AG04449 (cell line): ENCODE data around the gene CPEB3.
"Not testable (repeated sequence)": the region's sequence is repeated elsewhere in the genome, so short reads cannot be mapped to it uniquely, and the experiment has no call there.

Experiments
- CTCF ChIA-PET: fragments of 350-600 bp; formaldehyde crosslinking; extraction: SDS; loops from one replicate; lab custom pipeline; 2021; ENCODE audit warnings: antibody characterized with exemption; lab: Yijun Ruan, JAX
- POLR2A ChIA-PET: fragments of 400-600, 350-600 bp; formaldehyde crosslinking; extraction: SDS; loops from one replicate; lab custom pipeline; 2020; ENCODE audit warnings: antibody characterized with exemption, inconsistent platforms; lab: Yijun Ruan, JAX
- DNase-seq: peaks from one replicate; pipeline ENCODE4 v3.0.0-alpha.2; 2010; ENCODE audit warnings: low read depth, low spot score
- H3K4me3 ChIP-seq: 2 replicates; pipeline ENCODE4 v1.5.1; 2011; ENCODE audit warnings: low read depth, mild to moderate bottlenecking, control low read depth, low read length
- TF ChIP-seq, protein P1 (sequence below): IDR thresholded peaks from one replicate; pipeline ENCODE4 v1.5.1; 2011; ENCODE audit warnings: mild to moderate bottlenecking, moderate library complexity, low read length, control low read depth, inconsistent platforms; ENCODE audit not compliant: insufficient read depth; ENCODE audit errors: missing control alignments

Gene CPEB3

DNA sequence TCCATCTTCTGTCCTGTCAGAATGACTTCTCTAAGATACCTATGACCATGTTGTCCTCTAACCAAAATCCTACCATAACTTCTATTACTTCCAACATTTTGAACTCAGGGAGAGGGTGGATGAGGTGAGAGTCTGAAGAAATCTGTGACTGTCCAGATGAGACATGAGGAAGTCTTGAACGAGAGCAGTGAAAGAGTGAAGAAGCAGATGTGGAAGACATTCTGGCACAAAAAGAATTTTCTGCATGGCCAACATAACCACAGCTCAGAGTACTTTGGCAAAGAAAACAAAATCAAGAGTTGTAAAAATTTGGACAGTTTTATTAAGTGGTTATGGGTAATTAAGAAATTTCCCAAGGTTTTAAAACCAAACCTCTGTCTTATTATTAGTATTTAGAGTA is 141.6 kb downstream of the CPEB3 start:
- no peak for DNase-seq
- H3K4me3 ChIP-seq, result no peak overlapping the region
- TF ChIP-seq, protein P1, sequence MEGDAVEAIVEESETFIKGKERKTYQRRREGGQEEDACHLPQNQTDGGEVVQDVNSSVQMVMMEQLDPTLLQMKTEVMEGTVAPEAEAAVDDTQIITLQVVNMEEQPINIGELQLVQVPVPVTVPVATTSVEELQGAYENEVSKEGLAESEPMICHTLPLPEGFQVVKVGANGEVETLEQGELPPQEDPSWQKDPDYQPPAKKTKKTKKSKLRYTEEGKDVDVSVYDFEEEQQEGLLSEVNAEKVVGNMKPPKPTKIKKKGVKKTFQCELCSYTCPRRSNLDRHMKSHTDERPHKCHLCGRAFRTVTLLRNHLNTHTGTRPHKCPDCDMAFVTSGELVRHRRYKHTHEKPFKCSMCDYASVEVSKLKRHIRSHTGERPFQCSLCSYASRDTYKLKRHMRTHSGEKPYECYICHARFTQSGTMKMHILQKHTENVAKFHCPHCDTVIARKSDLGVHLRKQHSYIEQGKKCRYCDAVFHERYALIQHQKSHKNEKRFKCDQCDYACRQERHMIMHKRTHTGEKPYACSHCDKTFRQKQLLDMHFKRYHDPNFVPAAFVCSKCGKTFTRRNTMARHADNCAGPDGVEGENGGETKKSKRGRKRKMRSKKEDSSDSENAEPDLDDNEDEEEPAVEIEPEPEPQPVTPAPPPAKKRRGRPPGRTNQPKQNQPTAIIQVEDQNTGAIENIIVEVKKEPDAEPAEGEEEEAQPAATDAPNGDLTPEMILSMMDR, result no peak
- ChIA-PET CTCF (no interaction called here), POLR2A (no interaction called here)

DNA sequence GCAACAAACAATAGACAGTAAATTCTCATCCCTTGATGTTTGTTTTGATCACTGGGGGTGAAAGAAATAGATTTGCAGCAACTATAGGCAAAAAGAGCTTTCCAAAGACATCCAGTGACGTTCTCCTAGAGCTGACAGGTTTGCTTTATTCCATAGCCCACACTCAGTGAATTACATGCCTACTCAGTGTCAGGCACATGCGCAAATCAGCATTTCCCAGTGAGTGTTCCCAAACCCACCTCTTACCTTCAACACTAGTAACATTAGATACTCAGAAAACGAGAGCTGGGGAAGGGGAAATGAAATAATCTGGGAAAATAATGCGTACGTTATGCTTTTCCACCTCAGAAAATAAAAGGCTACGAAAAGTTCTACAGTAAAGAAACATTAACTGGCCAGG is 144.1 kb downstream of the CPEB3 start:
- TF ChIP-seq, protein P1, result no peak
- ChIA-PET POLR2A (no interaction called here), CTCF (no interaction called here)
- no peak overlapping the region for H3K4me3 ChIP-seq
- DNase-seq, result no peak

DNA sequence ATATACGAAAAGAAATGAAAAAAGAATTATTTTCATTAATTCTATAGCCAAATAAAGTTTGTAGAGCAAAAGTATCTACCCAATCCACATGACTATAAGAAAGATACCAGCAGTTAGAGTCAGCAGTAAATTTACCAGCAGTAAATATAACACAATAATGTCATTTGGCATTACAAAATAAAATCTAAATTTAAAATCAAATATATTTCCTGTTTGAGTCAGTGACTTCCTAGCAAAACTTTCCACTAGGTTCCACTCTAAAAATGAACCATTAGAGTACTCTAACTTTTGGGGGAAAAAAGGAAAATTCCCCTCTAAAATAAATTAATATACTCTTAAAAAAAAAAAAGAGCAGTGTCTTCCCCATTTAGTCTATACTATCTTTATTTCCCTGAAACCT is 144.8 kb downstream of the CPEB3 start:
- H3K4me3 ChIP-seq, result no peak overlapping the region
- POLR2A ChIA-PET, result no interaction called here
- TF ChIP-seq, protein P1, result no peak
- DNase-seq, result no peak
- CTCF ChIA-PET, result no interaction called here

DNA sequence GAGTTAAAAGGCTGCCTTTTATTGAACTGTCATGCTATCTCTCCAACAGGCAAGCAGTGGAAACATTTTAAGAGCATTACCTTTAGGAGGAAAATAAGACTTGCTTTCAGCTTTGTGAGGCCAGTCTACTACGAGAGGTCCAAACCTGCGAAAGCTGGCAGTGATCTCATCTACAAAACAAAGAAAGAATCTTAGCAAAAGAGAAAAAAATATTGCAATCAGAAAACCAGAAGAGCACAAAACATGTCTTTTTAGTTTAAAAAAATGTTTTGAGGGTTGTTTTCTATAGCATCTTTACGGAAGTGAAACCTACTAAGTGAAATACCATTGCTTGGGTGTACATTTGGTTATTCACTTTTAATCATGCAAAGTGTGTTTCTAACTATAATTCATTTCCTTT is 147.9 kb downstream of the CPEB3 start:
- no peak for DNase-seq
- CTCF ChIA-PET, result no interaction called here
- TF ChIP-seq, protein P1, result no peak
- POLR2A ChIA-PET, result no interaction called here
- H3K4me3 ChIP-seq, result no peak overlapping the region

DNA sequence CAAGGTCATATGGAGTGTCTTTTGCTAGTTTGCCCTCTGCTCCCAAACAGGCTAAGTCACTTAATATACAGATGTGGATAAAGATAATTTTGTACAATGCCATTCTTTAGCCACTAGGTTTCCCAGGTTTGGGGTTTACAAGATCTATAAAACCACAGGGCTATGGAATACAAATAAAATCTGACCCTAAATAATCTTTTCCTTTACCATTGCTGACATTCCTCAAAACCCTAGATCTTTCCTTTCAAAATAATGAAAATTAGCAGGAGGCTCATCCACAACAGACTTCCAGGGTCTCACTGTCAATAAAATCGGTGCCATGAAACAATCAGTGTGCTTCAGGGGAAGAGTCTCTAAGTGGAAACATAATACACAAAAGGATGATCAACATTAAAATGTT is 148.4 kb downstream of the CPEB3 start:
- ChIA-PET POLR2A (no interaction called here), CTCF (no interaction called here)
- H3K4me3 ChIP-seq, result no peak overlapping the region
- DNase-seq, result no peak
- TF ChIP-seq, protein P1, result no peak

DNA sequence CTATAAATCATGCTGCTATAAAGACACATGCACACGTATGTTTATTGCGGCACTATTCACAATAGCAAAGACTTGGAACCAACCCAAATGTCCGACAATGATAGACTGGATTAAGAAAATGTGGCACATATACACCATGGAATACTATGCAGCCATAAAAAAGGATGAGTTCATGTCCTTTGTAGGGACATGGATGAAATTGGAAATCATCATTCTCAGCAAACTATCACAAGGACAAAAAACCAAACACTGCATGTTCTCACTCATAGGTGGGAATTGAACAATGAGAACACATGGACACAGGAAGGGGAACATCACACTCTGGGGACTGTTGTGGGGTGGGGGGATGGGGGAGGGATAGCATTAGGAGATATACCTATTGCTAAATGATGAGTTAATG is 149.7 kb downstream of the CPEB3 start:
- POLR2A ChIA-PET, CTCF ChIA-PET, DNase-seq, H3K4me3 ChIP-seq: not testable (repeated sequence)

DNA sequence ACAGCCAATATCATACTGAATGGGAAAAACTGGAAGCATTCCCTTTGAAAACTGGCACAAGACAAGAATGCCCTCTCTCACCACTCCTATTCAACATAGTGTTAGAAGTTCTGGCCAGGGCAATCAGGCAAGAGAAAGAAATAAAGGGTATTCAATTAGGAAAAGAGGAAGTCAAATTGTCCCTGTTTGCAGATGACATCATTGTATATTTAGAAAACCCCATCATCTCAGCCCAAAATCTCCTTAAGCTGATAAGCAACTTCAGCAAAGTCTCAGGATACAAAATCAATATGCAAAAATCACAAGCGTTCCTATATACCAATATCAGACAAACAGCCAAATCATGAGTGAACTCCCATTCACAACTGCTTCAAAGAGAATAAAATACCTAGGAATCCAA is 156.8 kb downstream of the CPEB3 start:
- CTCF ChIA-PET, DNase-seq, H3K4me3 ChIP-seq, POLR2A ChIA-PET: not testable (repeated sequence)

DNA sequence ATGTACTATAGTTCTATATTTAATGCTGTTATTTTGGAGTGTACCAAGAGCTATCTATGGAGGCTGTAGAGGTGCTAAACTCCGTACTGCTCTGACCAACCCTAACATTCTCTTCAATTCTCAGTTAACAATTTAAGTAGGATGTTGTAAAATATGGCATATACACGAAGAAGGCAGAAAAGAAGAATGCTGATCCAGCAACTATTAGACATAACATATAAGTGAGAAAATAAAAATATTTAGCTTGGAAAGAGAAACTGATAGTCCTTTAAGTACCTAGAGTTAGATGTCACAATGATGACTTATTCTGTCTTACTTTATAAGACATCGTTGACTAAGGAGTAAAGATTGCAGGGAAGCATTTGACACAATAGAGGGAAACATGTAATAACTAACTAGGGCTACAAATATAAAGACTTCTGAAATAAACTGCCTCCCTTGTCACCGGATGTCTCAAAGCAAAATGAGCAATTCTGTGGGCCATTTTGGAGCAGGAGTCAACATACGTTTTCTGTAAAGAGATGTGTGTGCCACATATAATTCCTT is 159.5 kb downstream of the CPEB3 start:
- DNase-seq, result no peak
- ChIA-PET POLR2A (no interaction called here), CTCF (interaction anchor here (1.4 kb wide), 1 partner anchor 11 kb away, joined by 3 read pairs; no protein-coding TSS in a partner anchor)
- H3K4me3 ChIP-seq, result no peak overlapping the region
- TF ChIP-seq, protein P1, result no peak
